Activated T-cell treated with anti-CD3 and anti-CD28 coated beads, Interleukin-2, amount 50 U/mL, for 48 hours (primary cell): ENCODE results near the gene KIAA1614.

Source experiments
- DNase-seq, 2 experiments: peaks; one replicate each; pipeline ENCODE4 v3.0.0-alpha.2; 2020

The KIAA1614 gene

DNA sequence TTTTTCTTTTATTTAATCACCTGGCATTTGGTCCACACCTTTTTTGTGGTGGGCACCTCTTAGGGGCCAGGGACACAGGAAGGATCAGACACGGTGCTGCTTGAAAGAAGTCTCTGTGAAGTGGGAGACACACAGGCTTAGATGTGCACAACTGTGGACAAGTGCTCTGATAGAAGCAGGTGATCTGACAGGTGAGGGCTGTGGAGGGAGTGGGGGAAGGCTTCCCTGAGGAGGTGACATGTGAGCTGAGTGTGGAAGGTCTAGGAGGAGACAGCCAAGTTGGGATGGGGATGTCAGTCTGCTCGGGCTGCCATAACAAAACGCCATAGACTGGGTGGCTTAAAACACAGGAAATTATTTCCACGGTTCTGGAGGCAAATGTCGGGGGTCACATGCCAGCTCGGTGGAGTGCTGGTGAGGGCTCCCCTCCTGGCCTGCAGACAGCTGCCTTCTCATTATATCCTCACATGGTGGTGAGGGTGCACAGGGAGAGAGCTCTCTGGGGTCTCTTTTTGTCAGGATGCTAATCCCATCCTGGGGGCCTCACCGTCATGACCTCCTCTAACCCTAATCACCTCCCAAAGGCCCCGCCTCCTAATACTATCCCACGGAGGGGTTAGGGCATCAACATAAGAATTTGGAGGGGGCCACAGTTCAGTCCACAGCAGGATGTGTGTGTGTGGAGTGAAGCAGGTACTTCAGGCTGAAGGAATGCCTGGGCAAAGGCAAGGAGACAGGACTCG, 5.2 kb upstream of the KIAA1614 start:
- peak in 1 of 2 experiments; percentile 13 for DNase-seq

DNA sequence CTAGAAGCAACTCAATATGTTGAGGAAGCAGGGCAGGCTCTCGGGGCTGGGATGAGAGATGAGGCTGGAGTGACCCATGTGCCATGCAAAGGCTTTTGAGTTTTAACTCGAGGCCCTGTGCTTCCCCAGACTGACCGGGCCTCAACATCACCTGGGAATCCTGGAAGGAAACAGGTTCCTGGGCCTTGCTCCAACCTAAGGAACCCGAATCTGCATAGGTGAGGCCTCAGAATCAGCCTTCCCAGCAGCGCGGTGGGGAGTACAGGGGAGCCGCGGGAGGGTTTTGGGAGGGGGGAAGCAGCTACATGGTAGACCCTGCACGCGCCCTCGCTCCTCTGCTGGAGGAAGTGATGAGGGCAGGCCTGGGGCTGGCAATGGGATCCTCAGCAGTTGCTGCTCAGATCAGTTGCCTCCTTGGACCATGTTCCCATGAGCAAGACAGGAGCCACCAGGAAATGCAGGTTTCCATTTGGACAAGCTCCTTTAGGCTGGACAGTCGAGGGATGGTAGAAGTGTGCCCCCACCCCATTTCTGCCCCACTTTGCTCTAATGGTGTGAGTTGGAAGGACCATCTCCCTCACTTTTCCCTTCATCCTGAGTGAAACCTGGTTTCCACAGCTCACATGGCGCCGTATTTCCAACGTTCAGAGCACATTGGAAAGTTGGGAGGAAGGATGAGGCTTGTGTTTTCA, 4.5 kb upstream of the KIAA1614 start:
- peak in 1 of 2 experiments; percentile 11 for DNase-seq

- DNase-seq, result peak; percentile 12 to 17
Measured at GRCh38 chr1:180909005-180909414, 3.7 kb upstream of the KIAA1614 start.

- DNase-seq, result no peak
Measured at GRCh38 chr1:180909462-180909976, 3.2 kb upstream of the KIAA1614 start.

DNA sequence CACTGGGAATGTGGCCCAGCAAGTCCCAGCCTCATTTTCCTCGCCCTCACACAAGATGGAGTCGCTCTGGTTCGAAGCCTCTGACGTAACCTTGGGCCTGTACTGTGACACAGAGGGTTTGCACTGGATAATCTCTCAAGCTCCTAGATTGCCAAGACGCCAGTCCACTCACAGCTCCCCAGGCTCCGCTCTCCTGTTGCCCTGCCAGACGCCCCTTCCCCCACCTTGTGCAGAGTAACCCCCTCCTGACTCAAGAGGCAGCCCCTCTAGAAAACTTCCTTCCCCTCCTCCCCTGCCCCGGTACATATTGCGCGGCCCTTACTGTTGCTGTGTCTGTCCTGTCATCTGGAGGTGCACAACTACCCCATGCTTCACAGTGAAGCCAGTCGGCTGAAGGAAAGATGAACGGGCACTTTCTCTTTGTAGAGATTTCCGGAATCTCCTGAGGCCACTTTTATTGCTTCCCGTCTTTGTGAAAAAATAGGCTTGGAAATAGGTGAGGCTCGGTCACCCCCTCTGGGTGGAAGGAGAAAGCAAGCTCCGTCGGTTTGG, 981 bp upstream of the KIAA1614 start:
- no peak for DNase-seq

GRCh38 chr1:180912211-180912800, 391 bp upstream of the KIAA1614 start:
- DNase-seq, result no peak

DNA sequence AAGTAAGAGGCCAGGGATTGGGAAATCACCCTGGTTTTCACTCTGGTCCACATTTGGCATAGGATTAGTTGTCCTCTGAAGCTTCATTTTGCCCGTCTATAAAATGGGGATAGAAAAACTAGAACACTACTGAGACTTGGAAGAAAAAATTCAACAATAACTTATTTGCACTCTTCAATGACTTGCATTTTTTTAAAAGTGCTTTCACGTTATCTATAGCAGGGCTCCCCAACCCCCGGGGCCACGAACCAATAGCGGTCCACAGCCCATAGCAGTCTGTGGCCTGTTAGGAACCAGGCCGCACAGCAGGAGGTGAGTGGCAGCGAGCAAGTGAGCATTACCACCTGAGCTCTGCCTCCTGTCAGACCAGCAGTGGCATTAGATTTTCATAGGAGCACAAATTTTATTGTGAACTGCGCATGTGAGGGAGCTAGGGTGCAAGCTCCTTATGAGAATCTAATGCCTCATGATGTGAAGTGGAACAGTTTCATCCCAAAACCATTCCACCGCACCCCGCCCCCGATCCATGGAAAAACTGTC, 2.8 kb downstream of the KIAA1614 start:
- no peak for DNase-seq

DNA sequence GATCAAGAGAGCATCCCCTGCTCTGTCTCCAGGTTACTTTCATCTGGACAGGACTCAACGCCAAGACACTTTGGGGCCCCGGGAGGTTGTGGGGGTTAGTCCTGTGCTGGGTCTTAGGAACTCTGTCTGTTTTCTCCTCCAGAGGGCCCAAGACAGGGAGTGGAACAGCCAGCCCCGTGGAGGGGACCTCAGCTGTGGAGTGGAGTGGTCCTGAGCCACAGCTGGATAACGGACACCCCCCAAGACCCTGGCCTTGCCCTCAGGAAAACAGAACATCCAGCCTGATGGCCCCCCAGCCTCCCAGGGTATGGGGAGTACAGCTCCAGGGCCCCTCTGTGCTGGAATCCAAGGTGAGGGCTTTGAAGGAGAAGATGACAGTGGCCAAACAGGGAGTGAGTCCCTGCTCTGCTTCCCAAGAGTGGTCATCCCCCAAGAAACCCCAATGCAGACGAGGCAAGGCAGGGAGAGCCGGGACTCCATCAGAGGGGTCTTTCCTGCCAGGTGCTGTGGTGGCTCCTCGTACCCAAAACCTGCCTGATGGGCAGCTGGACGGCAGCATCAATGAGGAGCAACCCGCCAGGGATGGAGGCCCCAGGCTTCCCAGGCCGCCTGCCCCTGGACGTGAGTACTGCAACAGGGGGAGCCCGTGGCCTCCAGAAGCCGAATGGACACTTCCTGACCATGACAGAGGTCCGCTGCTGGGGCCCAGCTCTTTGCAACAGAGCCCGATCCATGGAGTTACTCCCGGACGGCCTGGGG, 3.5 kb downstream of the KIAA1614 start:
- no peak for DNase-seq

- no peak for DNase-seq
Measured at GRCh38 chr1:180916771-180917170, 4.1 kb downstream of the KIAA1614 start.

DNA sequence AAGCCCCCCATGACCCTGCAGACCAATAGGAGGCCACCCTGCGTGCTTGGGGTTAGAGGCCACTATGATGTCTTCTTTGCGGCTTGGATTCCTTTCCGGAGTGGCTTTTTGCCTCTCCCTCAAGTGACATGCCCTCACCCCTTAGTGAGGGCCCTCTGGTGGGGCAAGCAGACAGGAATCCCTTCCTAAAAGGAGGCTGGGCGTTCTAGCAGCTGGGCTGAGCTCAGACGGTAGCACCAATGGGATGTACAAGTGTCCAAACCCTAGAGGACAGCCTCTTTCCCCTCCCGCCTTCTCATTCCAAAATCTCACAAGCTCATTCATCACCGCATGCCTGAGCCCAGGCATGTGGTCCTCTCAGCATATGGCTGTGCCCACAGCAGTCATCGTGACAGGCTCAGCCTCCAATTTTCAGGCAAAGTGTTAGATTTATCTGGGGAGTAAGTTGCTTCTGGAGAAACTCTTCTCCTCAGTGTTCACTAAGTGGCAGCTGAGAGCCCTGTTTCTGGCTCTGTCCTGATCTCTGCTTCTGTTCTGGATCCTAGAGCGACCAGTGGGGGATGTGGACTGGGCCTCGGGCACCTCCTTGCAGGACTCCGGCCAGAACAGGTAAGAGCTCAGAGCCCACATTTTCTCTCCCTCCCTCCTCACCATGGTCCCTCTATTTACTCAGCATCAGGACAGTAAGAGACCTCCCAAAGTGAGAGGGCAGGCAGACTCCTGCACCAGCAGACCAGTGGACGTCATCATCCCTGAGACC, 4.8 kb downstream of the KIAA1614 start:
- DNase-seq, result no peak

DNA sequence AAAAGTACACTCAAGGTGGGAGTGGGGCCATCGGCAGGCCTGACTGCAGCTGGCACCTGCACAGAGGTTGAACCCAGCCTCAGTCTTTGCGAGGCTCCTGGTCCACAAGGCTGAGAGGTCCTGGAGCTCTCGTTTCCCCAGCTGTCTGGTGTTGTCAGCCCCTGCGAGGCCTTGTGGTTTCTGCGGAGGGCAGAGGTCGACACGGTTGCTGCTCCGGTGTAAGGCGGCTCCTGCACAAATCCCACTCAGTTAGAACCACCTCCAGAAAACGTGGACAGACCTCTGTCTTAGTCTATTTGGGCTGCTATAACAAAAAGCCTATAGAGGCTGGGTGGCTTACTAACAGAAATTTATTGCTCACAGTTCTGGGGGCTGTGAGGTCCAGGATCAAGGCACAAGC, 5.8 kb downstream of the KIAA1614 start:
- DNase-seq, result no peak

DNA sequence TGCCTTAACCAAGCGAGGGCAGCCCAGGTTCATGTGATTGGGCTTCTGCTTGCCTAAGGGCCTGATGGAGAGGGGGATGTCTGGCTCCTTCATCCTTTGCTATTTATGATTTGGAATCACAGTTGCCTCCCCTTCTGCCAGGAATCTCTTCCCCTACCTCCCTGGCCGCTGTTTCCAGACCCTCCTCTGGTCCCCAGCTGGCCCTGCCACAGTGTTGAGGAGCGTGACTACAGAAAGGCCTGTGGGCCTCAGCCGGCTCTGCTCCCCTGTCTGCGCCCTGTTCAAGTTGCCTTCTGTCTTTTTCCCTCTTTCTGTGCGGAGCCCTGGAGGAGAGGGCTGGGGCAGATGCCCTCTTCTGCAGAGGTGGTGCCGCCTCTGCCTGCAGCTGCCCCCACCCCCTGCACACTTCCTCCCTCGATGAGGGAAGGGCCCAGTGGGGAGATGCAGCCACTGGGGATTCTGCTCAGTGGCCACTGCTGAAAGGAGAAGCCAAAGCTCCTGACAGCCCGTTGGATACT, 6.5 kb downstream of the KIAA1614 start:
- no peak for DNase-seq

DNA sequence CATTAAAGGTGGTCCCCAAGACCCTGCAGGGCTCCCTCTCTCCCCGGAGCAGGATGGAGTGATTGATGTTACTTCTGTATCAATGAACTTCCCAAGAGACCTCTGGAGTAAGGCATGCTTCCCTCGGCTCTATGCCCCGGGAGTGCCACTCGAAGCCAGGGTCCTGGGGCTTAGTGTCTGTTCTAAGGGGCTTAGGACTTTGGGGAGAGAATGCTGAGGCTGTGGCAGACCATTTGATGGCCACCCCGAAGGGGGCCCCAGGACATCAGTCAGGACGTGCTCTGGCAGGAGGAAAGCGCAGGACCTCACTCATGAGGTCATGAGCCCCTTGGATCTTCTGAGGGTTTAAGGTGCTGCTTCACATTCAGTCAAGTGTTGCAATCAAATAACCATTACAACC, 7.5 kb downstream of the KIAA1614 start:
- no peak for DNase-seq

DNA sequence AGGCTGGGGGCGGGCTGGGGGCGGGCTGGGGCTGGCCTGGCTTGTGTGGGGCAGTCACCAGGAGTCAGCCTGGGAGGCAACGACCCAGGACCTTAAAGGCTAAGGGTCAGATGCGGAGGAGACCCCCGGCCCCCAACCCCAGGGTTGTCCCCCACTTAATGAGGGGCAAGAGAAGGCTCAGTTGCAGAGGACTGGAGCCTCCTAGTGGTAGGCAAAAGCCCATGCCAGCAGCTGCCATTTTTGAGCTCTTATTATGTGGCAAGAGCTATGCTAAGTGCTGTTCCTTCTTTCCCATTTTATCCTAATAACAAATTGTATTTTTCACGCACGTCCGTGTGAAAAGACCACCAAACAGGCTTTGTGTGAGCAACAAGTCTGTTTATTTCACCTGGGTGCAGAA, 8.0 kb downstream of the KIAA1614 start:
- DNase-seq, result no peak

DNA sequence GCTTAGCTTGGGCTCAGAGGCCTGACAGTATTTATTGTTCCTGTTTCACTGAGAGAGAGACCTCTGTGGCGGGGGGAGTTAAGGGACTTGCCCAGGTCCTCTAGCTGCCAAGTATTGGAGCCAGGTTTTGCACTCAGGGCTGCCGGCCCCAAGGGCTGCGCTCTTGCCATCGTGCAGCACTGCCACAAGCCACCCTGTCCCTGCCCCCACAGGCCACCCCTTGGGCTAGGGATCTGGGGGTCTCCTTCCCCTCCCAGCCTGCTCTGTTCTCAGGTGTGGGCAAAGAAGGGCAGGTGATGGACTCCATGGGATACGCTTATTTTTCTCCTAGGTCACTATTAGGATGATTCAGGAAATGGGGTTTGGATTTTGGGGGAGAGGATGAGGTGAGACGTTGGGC, 8.7 kb downstream of the KIAA1614 start:
- no peak for DNase-seq

DNA sequence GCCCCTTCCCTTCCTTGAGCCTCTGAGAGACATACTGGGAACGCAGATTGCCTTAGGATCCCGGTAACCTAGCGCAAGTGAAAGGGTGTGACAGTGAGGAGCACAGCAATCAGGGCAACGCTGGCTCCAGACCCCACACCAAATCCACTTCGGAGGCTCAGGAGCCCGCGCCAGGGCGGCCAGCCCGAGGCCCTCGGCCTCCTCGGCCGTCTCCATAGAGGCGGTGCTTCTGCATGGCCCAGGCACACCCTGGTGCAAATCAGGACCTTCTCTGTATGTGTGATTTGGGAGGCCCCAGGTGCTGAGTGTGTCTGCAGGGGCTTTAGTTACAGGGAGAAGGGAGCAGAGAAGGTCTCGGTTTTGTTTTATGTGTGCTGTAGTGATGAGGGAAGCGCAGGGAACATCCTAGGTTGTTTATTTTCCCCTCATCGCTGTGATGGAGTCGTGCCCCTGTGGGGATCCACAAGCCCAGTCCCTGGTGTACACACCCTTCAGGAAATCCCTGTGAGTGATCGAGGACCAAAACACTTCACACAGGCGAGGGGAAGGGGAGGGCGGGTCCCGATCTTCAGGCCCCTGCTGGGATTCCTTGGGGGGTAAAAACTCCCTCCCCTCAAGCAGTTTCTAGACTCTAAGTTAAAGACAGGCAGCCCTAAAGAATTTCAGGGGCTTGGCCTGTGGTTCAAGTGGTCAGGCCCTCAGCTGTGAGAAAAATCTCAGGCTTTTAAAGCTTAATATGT, 9.4 kb downstream of the KIAA1614 start:
- no peak for DNase-seq

DNA sequence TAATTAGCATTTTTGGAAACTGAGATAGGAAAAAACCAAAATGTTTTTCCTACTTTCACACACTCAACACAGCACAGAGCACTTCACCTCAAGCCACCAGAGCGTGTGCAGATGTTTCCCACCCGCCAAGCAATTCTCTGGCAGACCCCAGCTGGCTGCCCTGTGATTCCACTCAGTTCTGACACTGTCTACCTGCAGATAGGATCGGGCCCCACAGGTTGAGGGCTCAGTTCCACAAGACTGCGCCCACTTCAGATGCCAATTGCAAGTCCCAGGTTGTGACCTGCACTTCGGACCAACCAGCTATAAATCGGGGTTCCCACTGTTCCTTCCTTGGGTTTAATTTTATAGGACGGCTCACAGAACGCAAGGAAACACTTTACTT, 9.9 kb downstream of the KIAA1614 start:
- no peak for DNase-seq

DNA sequence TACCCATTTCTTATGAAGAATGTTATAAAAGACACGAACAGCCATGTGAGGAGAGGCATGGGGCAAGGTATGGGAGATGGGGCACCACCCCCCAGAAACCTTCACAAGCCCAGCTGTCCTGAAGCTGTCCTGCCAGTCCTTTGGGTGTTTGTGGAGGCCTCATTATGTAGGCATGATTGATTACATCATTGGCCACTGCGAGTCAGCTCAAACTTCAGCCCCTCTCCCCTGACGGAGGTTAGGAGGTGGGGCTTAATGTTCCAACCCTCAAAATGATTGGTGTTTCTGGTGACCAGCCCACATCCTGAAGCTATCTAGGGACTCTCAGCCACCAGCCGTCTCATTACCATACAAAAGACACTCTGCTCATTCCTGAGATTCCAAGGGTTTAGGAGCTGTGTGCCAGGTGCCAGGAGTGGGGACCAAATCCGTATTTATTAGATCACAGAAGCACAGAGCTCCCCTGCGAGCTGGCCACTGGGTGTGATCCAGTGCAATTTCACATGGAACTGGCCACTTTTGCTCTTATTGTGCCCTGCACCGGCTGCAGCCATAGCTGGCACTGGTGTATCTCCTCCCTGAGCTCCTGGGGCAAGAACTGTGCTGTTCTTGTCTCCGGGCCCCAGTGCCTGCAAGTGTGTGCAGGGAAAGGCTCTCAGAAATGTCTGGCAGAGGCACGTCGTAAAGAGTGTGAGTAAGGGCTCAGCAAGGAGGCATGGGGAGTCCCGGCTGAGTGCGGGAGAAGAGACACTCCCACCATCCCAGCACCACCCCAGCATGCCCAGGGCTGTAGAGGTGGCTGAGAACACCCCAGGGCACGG, 10.5 kb downstream of the KIAA1614 start:
- no peak for DNase-seq

DNA sequence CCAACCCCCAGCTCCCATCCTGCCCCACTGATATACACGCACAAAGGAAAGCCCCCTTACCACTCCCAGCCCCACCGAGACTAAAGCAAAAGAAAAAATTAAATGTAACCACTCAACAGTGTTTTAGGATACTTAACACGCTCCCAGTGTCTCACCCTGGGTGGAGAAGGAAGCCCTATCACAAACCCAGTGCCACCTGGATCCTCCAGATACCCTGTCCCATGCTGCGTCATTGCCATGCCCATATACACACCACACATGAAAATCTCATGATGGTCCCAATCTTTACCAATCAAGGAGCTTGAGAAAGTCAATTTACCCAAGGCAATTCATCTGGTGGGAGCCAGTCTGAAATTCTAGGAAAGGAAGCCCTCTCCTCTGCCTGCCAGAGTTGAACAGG, 11.2 kb downstream of the KIAA1614 start:
- no peak for DNase-seq

- DNase-seq, result no peak
Measured at GRCh38 chr1:180924939-180925338, 12.2 kb downstream of the KIAA1614 start.
